HCT116 (cell line): ENCODE measurements around the gene SRP9.

Experiments used
- ATF3 ChIP-seq: IDR thresholded peaks from 2 replicates; pipeline ENCODE4 v1.6.1; 2012
- CTCF ChIP-seq, 3 experiments: fragments of 200-600 bp in 1 of 3; sonication (generic) in 1 of 3; IDR thresholded peaks in 2 of 3; conservative IDR thresholded peaks in 1 of 3; 2 replicates each; pipeline ENCODE4 v1.5.1; 2012 to 2017; ENCODE audit warnings: low read depth in 2 of 3, low read length in 2 of 3, antibody characterized with exemption in 1 of 3, borderline replicate concordance in 1 of 3, control low read depth in 1 of 3, mild to moderate bottlenecking in 1 of 3, mixed read lengths in 1 of 3, mixed run types in 1 of 3, moderate library complexity in 1 of 3; ENCODE audit not compliant: insufficient read depth in 1 of 3
- EGR1 ChIP-seq: IDR thresholded peaks from 2 replicates; pipeline ENCODE4 v1.6.1; 2012; ENCODE audit warnings: low read depth
- SIN3A ChIP-seq: IDR thresholded peaks from 2 replicates; pipeline ENCODE4 v1.6.1; 2012; ENCODE audit warnings: low read depth
- ZFX ChIP-seq: fragments of 450-650 bp; IDR thresholded peaks from 2 replicates; pipeline ENCODE4 v1.6.1; 2017

GRCh38 chr1:225794954-225795353 lies 17.3 kb downstream of the SRP9 start:
- TF ChIP-seq CTCF (IDR thresholded peaks at IDR 0.05 in 2 of 3, conservative IDR thresholded peaks at IDR 0.05 in 1 of 3; ENCODE audit: borderline replicate concordance in 1 of 3, insufficient read depth in 1 of 3, low read depth in 2 of 3, low read length in 2 of 3): no peak
- no peak for TF ChIP-seq ATF3
- no peak for TF ChIP-seq SIN3A
- no peak for TF ChIP-seq ZFX
- no peak for TF ChIP-seq EGR1
